Endothelial cell (in vitro differentiated cells): Measurements from ENCODE around the gene UFC1. TPM values are rescaled to one million over a fixed set of nuclear protein-coding genes. Genes with fewer than 3 reads are reported as not detected.

ENCODE experiments used
- DNase-seq: peaks from one replicate; pipeline ENCODE4 v3.0.0; 2021; ENCODE audit warnings: low spot score
- H3K27ac Mint-ChIP-seq: one replicate; pipeline ENCODE4 v1.8.0; 2021; ENCODE audit warnings: mixed read lengths, inconsistent platforms; ENCODE audit not compliant: unreplicated experiment
- H3K27me3 Mint-ChIP-seq: one replicate; pipeline ENCODE4 v1.8.0; 2021; ENCODE audit warnings: mild to moderate bottlenecking, moderate library complexity, mixed read lengths, inconsistent platforms; ENCODE audit not compliant: unreplicated experiment
- H3K36me3 Mint-ChIP-seq: one replicate; pipeline ENCODE4 v1.8.0; 2021; ENCODE audit warnings: mild to moderate bottlenecking, low read depth, mixed read lengths, inconsistent platforms; ENCODE audit not compliant: unreplicated experiment
- H3K4me1 Mint-ChIP-seq: one replicate; pipeline ENCODE4 v1.8.0; 2021; ENCODE audit warnings: mild to moderate bottlenecking, mixed read lengths, inconsistent platforms; ENCODE audit not compliant: unreplicated experiment
- H3K4me3 Mint-ChIP-seq: one replicate; pipeline ENCODE4 v1.8.0; 2021; ENCODE audit warnings: mild to moderate bottlenecking, mixed read lengths, inconsistent platforms; ENCODE audit not compliant: unreplicated experiment
- H3K9me3 Mint-ChIP-seq: one replicate; pipeline ENCODE4 v1.8.0; 2021; ENCODE audit warnings: mixed read lengths, inconsistent platforms; ENCODE audit not compliant: unreplicated experiment
- CTCF ChIP-seq: fragments of 200-600 bp; sonication (generic); IDR thresholded peaks from one replicate; pipeline ENCODE4 v1.5.0; 2021; ENCODE audit warnings: antibody characterized with exemption; ENCODE audit not compliant: unreplicated experiment
- total RNA-seq: library from RNA; stranded (reverse); fragmentation: NEBNext Ultra II Directional; extraction: Animal tissue kit (Norgen Biotek cat#: 25700); gene quantifications from one replicate; pipeline ENCODE4 v1.2.1, GENCODE V29; 2021; ENCODE audit not compliant: unreplicated experiment

UFC1 gene
- total RNA-seq, 1 donor from 2014 or later = 124 TPM

- Mint-ChIP-seq H3K9me3 (no peaks in the 10 kb centered on the region), H3K27ac (no peak overlapping the region), H3K4me3 (no peak overlapping the region), H3K4me1 (peaks cover 24% of the 10 kb centered on the region), H3K36me3 (peaks cover 31% of the 10 kb centered on the region), H3K27me3 (no peaks in the 10 kb centered on the region)
- no peak for DNase-seq
- no peak for TF ChIP-seq CTCF
Measured at GRCh38 chr1:161206411-161207140, 52.8 kb downstream of the UFC1 start.

- no peak for TF ChIP-seq CTCF
- Mint-ChIP-seq H3K27me3 (no peaks in the 10 kb centered on the region), H3K4me3 (no peak overlapping the region), H3K4me1 (peaks cover 20% of the 10 kb centered on the region), H3K36me3 (peaks cover 37% of the 10 kb centered on the region), H3K27ac (no peak overlapping the region), H3K9me3 (no peaks in the 10 kb centered on the region)
- DNase-seq = no peak
Measured at GRCh38 chr1:161207173-161207572, 53.4 kb downstream of the UFC1 start.

Other genes with a start within 250 kb of the UFC1 start
- 118 TPM for gene ITLN2, start 199.2 kb upstream of the UFC1 start, total RNA-seq
- gene F11R, start 132.8 kb upstream of the UFC1 start, total RNA-seq = 361 TPM
- gene TSTD1, start 115.0 kb upstream of the UFC1 start, total RNA-seq = 14.2 TPM
- gene USF1, start 108.0 kb upstream of the UFC1 start, total RNA-seq = 121 TPM
- 0.23 TPM for gene ARHGAP30, start 84.1 kb upstream of the UFC1 start, total RNA-seq
- gene NECTIN4, start 64.4 kb upstream of the UFC1 start, total RNA-seq = 0.13 TPM
- 7.3 TPM for gene KLHDC9, start 55.6 kb upstream of the UFC1 start, total RNA-seq
- 73.8 TPM for gene PFDN2, start 35.9 kb upstream of the UFC1 start, total RNA-seq
- gene NIT1, start 35.9 kb upstream of the UFC1 start, total RNA-seq = 20.5 TPM
- gene DEDD, start 21.3 kb upstream of the UFC1 start, total RNA-seq = 133 TPM
- gene USP21, start 5.5 kb downstream of the UFC1 start, total RNA-seq = 22.2 TPM
- 39.0 TPM for gene PPOX, start 12.4 kb downstream of the UFC1 start, total RNA-seq
- 44.0 TPM for gene B4GALT3, start 23.5 kb downstream of the UFC1 start, total RNA-seq
- gene ADAMTS4, start 45.1 kb downstream of the UFC1 start, total RNA-seq = 56.8 TPM
- gene NDUFS2, start 48.4 kb downstream of the UFC1 start, total RNA-seq = 93.1 TPM
- 4.3 TPM for gene FCER1G, start 61.3 kb downstream of the UFC1 start, total RNA-seq
- not detected for gene APOA2, start 69.7 kb downstream of the UFC1 start, total RNA-seq
- gene TOMM40L, start 72.1 kb downstream of the UFC1 start, total RNA-seq = 22.0 TPM
- not detected for gene NR1I3, start 84.2 kb downstream of the UFC1 start, total RNA-seq
- not detected for gene PCP4L1, start 104.8 kb downstream of the UFC1 start, total RNA-seq
- 2.6 TPM for gene MPZ, start 156.0 kb downstream of the UFC1 start, total RNA-seq
- gene SDHC, start 160.4 kb downstream of the UFC1 start, total RNA-seq = 180 TPM
- gene CFAP126, start 213.9 kb downstream of the UFC1 start, total RNA-seq = not detected